COR-L47 (cell line): ENCODE results near the gene HARBI1.

Experiments used
- DNase-seq: peaks from one replicate; lab custom pipeline; 2025; lab: John Stamatoyannopoulos, UW

HARBI1 gene

GRCh38 chr11:46553814-46554212 lies 63.2 kb downstream of the HARBI1 start:
- no peak for DNase-seq
